K562 (cell line): ENCODE measurements around the gene C1orf122.

Experiments used
- BHLHE40 ChIP-seq: IDR thresholded peaks from 2 replicates; pipeline ENCODE4 v1.6.1; 2011; ENCODE audit warnings: low read length, improper control_type of control experiment
- CBX8 ChIP-seq: fragments of 200-600 bp; sonication (generic); IDR thresholded peaks from 2 replicates; pipeline ENCODE4 v1.6.1; 2012; ENCODE audit warnings: borderline replicate concordance, mixed run types, low read depth, mild to moderate bottlenecking, moderate library complexity, mixed read lengths, low read length, control low read depth, inconsistent platforms; ENCODE audit not compliant: poor library complexity, severe bottlenecking; ENCODE audit errors: extremely low read depth
- JUND ChIP-seq, 2 experiments: IDR thresholded peaks; 2 replicates in 1 of 2; 3 replicates in 1 of 2; pipeline ENCODE4 v1.6.1; 2011; ENCODE audit warnings: borderline replicate concordance in 2 of 2, low read depth in 2 of 2, low read length in 2 of 2, improper control_type of control experiment in 1 of 2, missing biosample characterization in 1 of 2, missing genetic modification characterization in 1 of 2, missing genetic modification reagents in 1 of 2

- TF ChIP-seq JUND (IDR thresholded peaks at IDR 0.05; ENCODE audit: borderline replicate concordance, low read depth, low read length) (no peak), JUND (tag; IDR thresholded peaks at IDR 0.05; ENCODE audit: borderline replicate concordance, low read depth, low read length) (no peak), CBX8 (no peak), BHLHE40 (no peak)
These were observed 32.1 kb downstream of the C1orf122 start for GRCh38 chr1:37839676-37840075.
